Smooth muscle cell of the coronary artery (primary cell): ENCODE data around the gene CCDC82. TPM values are rescaled to one million over a fixed set of nuclear protein-coding genes. Genes with fewer than 3 reads are reported as not detected.

ENCODE experiments used
- total RNA-seq: library from RNA; depleted of rRNA; stranded (reverse); fragments of >200 nt; gene quantifications from 2 replicates; pipeline ENCODE4 v1.2.3, GENCODE V29; 2014; ENCODE audit warnings: low replicate concordance

The CCDC82 gene
- 10.7 and 10.9 TPM in 2 replicates for total RNA-seq

DNA sequence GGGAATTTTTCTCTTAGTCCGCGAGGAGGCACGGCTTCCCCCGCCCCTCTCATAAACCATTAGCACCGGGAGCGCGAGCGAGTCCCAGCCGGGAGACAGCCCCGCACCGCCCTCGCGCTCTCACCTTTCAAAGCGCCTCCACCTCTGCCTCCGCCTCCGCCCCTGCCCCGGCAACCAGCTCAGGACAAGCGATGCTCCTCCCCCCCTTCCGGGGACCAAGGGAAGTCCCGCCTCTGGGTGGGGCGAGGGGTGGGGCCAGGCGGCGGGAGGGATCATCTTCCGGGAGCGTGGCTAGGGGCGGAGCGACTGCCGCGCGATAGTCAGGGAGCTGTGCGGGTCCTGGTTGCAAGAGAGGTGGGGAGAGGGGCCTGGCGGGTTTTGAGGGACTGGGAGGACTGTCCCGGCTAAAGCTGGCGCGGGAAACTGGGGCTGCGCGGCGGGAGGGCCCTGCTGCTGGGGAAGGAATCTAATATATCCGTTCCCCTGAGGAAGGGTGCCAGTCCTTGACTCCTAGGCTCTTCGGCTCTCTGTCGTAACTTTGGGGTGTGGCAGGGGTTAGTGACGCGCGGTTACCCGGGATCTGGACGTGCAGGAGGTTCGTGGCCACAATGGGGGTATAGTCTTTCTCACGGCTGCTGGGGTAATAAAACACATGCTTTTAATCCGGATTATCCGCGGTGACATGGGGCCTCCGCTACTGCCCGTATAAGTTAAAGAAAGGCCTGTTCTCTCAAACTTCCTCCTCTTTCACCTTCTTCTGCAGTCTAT, at the start of gene CCDC82, which contains the start of gene JRKL:
Gene CCDC82, minus strand, starts transcription at position 193 of the 768 bp plus-strand sequence. CDS start 5,165 bp downstream, outside the sequence.
Gene JRKL, plus strand, starts transcription at position 294 of the 768 bp plus-strand sequence. CDS start 637 bp downstream, outside the sequence.

DNA sequence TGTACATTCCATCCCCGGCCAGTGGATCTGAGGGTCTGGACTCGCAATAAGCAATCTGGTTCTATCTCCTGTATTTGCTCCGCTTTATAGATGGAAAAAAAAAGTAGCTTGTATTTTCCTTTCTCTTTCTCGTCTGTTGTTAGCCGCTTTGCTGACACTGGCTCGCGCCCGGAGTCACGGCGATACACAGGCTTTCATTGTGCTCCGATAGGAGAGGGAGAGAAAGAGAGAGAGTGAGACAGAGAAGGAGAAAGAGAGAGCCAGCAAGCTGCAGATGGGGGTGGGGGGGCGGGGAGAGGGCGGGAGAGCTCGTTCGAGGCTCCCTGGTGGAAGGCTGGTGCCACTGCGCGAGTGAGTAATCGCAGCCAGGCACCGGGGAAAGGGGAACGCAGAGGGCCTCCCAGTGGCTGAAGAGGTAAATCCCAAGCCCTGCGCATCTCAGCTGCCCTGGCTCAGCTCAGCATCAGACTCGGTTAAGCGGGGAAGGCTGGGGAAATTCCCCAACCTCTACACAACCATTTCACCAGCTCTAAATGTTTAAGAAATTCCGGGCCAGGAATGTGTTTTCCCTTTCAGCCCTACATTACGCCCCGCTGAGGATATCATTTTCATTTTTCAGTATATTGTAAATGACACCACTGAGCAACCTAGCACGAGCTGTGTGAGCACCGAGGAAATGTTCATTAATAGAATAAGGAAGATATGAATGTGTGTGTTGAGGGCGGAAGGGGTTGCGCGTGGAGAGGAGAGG, 46.6 kb downstream of the CCDC82 start, which contains the start of gene MAML2:
Gene MAML2, minus strand, starts transcription at position 235 of the 751 bp plus-strand sequence. CDS start 1,300 bp downstream, outside the sequence.

Other genes with a start within 250 kb of the CCDC82 start
- gene MAML2, start 46.7 kb downstream of the CCDC82 start, total RNA-seq: 4.7 and 7.2 TPM in 2 replicates
- gene JRKL, start 101 bp upstream of the CCDC82 start, total RNA-seq: 7.5 and 10.2 TPM in 2 replicates